Astrocyte (in vitro differentiated cells and primary cell): ENCODE results near the gene EYS. TPM values are rescaled to one million over a fixed set of nuclear protein-coding genes. Genes with fewer than 3 reads are reported as not detected.

Experiments
- DNase-seq: peaks from one replicate; pipeline ENCODE4 v3.0.0-alpha.2; 2010; ENCODE audit warnings: low read depth
- FAIRE-seq: peaks from 2 replicates; lab custom pipeline; 2011; peaks lifted over from hg19 to GRCh38; lab: Jason Lieb, UNC
- H2AFZ ChIP-seq: 2 replicates; pipeline ENCODE4 v1.6.0; 2012; ENCODE audit warnings: low read depth, low read length, inconsistent platforms
- H3K27ac ChIP-seq: 2 replicates; pipeline ENCODE4 v1.5.1; 2011; ENCODE audit warnings: low read depth, low read length, inconsistent platforms
- H3K27me3 ChIP-seq: 2 replicates; pipeline ENCODE4 v1.6.0; 2011; ENCODE audit warnings: low read length, inconsistent platforms; ENCODE audit not compliant: insufficient read depth
- H3K36me3 ChIP-seq: 2 replicates; pipeline ENCODE4 v1.5.1; 2011; ENCODE audit warnings: low read length, inconsistent platforms; ENCODE audit not compliant: insufficient read depth
- H3K4me1 ChIP-seq: 2 replicates; pipeline ENCODE4 v1.5.1; 2011; ENCODE audit warnings: low read length, inconsistent platforms; ENCODE audit not compliant: insufficient read depth
- H3K4me2 ChIP-seq: 2 replicates; pipeline ENCODE4 v1.6.0; 2012; ENCODE audit warnings: low read length, inconsistent platforms
- H3K4me3 ChIP-seq: 2 replicates; pipeline ENCODE4 v1.5.1; 2011; ENCODE audit warnings: low read depth, mild to moderate bottlenecking, low read length, inconsistent platforms; ENCODE audit not compliant: insufficient read depth
- H3K79me2 ChIP-seq: 2 replicates; pipeline ENCODE4 v1.6.0; 2012; ENCODE audit warnings: mild to moderate bottlenecking, low read length, inconsistent platforms; ENCODE audit not compliant: insufficient read depth
- H3K9ac ChIP-seq: 2 replicates; pipeline ENCODE4 v1.6.0; 2012; ENCODE audit warnings: mild to moderate bottlenecking, low read length, inconsistent platforms
- H3K9me3 ChIP-seq: 2 replicates; pipeline ENCODE4 v1.5.1; 2012; ENCODE audit warnings: low read depth, mild to moderate bottlenecking, low read length, inconsistent platforms; ENCODE audit not compliant: insufficient read depth
- H4K20me1 ChIP-seq: 2 replicates; pipeline ENCODE4 v1.6.0; 2012; ENCODE audit warnings: low read length, inconsistent platforms; ENCODE audit not compliant: insufficient read depth
- H3K27ac Mint-ChIP-seq: one replicate; pipeline ENCODE4 v1.8.0; 2021; ENCODE audit warnings: mild to moderate bottlenecking, mixed read lengths; ENCODE audit not compliant: unreplicated experiment
- H3K27me3 Mint-ChIP-seq: one replicate; pipeline ENCODE4 v1.8.0; 2021; ENCODE audit warnings: low read depth, mixed read lengths; ENCODE audit not compliant: unreplicated experiment
- H3K36me3 Mint-ChIP-seq: one replicate; pipeline ENCODE4 v1.8.0; 2021; ENCODE audit warnings: low read depth, mixed read lengths; ENCODE audit not compliant: unreplicated experiment
- H3K4me1 Mint-ChIP-seq: one replicate; pipeline ENCODE4 v1.8.0; 2021; ENCODE audit warnings: low read depth, mixed read lengths; ENCODE audit not compliant: unreplicated experiment
- H3K4me3 Mint-ChIP-seq: one replicate; pipeline ENCODE4 v1.8.0; 2021; ENCODE audit warnings: mild to moderate bottlenecking, moderate library complexity, mixed read lengths; ENCODE audit not compliant: unreplicated experiment
- H3K9me3 Mint-ChIP-seq: one replicate; pipeline ENCODE4 v1.8.0; 2021; ENCODE audit warnings: mild to moderate bottlenecking, mixed read lengths; ENCODE audit not compliant: unreplicated experiment
- CTCF ChIP-seq: IDR thresholded peaks from 2 replicates; pipeline ENCODE4 v1.5.1; 2011; ENCODE audit warnings: low read depth, mild to moderate bottlenecking, inconsistent platforms, low read length, moderate library complexity; ENCODE audit not compliant: insufficient read depth
- EZH2 ChIP-seq: IDR thresholded peaks from 2 replicates; pipeline ENCODE4 v1.6.1; 2012; ENCODE audit warnings: mild to moderate bottlenecking, low read length, inconsistent platforms; ENCODE audit not compliant: insufficient read depth
- total RNA-seq: library from RNA; stranded (reverse); gene quantifications from 2 replicates; pipeline ENCODE4 v1.2.1, GENCODE V29; 2021

Gene EYS
- total RNA-seq, 1 donor from 2014 or later, result 0.16 TPM

- no peaks in the 10 kb centered on the region for H3K79me2 ChIP-seq
- H3K4me1 ChIP-seq, result no peaks in the 10 kb centered on the region
- no peaks in the 10 kb centered on the region for H4K20me1 ChIP-seq
- DNase-seq (no peak), FAIRE-seq (no peak)
- no peaks in the 10 kb centered on the region for H3K9me3 ChIP-seq
- H3K27me3 Mint-ChIP-seq, result no peaks in the 10 kb centered on the region
- no peak overlapping the region for H3K27ac Mint-ChIP-seq
- no peaks in the 10 kb centered on the region for H3K36me3 ChIP-seq
- no peak overlapping the region for H3K4me2 ChIP-seq
- H2AFZ ChIP-seq, result no peak overlapping the region
- no peaks in the 10 kb centered on the region for H3K36me3 Mint-ChIP-seq
- no peaks in the 10 kb centered on the region for H3K4me1 Mint-ChIP-seq
- no peak overlapping the region for H3K27ac ChIP-seq
- no peak for TF ChIP-seq EZH2
- TF ChIP-seq CTCF, result no peak
- H3K27me3 ChIP-seq, result no peaks in the 10 kb centered on the region
- H3K4me3 Mint-ChIP-seq, result no peak overlapping the region
- H3K4me3 ChIP-seq, result no peak overlapping the region
- no peak overlapping the region for H3K9ac ChIP-seq
- no peaks in the 10 kb centered on the region for H3K9me3 Mint-ChIP-seq
These were observed 1759.1 kb downstream of the EYS start for GRCh38 chr6:63947792-63948529.

DNA sequence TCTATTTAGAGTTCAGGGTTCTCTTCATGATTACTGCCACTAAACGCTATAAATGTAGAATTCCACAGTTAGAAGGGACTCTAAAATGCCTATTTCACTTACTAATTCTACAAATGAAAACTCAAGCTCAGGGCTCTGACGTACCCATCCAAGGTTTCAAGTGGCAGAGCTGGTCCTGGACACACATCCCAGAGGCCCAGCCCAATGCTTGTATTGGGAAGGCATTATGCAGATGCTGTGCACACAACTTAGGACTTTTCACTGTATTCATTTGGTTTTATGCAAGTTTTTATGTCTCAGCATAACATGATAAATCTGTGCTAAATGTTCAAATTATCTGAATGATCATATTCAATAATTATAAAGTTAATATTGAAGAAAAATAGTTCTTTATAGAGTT, 1761.0 kb downstream of the EYS start:
- H4K20me1 ChIP-seq, result no peaks in the 10 kb centered on the region
- Mint-ChIP-seq H3K4me1 (no peaks in the 10 kb centered on the region), H3K9me3 (no peaks in the 10 kb centered on the region), H3K27ac (no peak overlapping the region), H3K27me3 (no peaks in the 10 kb centered on the region), H3K36me3 (no peaks in the 10 kb centered on the region), H3K4me3 (no peak overlapping the region)
- no peak overlapping the region for H3K27ac ChIP-seq
- no peaks in the 10 kb centered on the region for H3K27me3 ChIP-seq
- no peak overlapping the region for H2AFZ ChIP-seq
- TF ChIP-seq EZH2 (no peak), CTCF (no peak)
- no peaks in the 10 kb centered on the region for H3K79me2 ChIP-seq
- no peaks in the 10 kb centered on the region for H3K9me3 ChIP-seq
- no peaks in the 10 kb centered on the region for H3K4me1 ChIP-seq
- DNase-seq (no peak), FAIRE-seq (no peak)
- H3K4me3 ChIP-seq, result no peak overlapping the region
- no peaks in the 10 kb centered on the region for H3K36me3 ChIP-seq
- no peak overlapping the region for H3K4me2 ChIP-seq
- H3K9ac ChIP-seq, result no peak overlapping the region

GRCh38 chr6:63943826-63944225, 1763.2 kb downstream of the EYS start:
- Histone ChIP-seq H4K20me1 (no peaks in the 10 kb centered on the region), H3K27ac (no peak overlapping the region), H2AFZ (no peak overlapping the region), H3K9me3 (no peaks in the 10 kb centered on the region), H3K27me3 (no peaks in the 10 kb centered on the region), H3K4me2 (no peak overlapping the region), H3K79me2 (no peaks in the 10 kb centered on the region), H3K4me3 (no peak overlapping the region), H3K4me1 (no peaks in the 10 kb centered on the region), H3K36me3 (no peaks in the 10 kb centered on the region), H3K9ac (no peak overlapping the region)
- H3K36me3 Mint-ChIP-seq, result no peaks in the 10 kb centered on the region
- TF ChIP-seq EZH2 (no peak), CTCF (no peak)
- no peaks in the 10 kb centered on the region for H3K27me3 Mint-ChIP-seq
- no peak overlapping the region for H3K27ac Mint-ChIP-seq
- no peaks in the 10 kb centered on the region for H3K4me1 Mint-ChIP-seq
- DNase-seq, result no peak
- H3K4me3 Mint-ChIP-seq, result no peak overlapping the region
- FAIRE-seq, result no peak
- no peaks in the 10 kb centered on the region for H3K9me3 Mint-ChIP-seq
